GM19239 (cell line): Measurements from ENCODE around the gene PRKN.

Source experiments
- DNase-seq: peaks from one replicate; pipeline ENCODE4 v3.0.0; 2011; ENCODE audit warnings: low spot score; ENCODE audit not compliant: insufficient read length
- FAIRE-seq: peaks from 2 replicates; lab custom pipeline; 2011; peaks lifted over from hg19 to GRCh38; lab: Jason Lieb, UNC

Gene PRKN

DNA sequence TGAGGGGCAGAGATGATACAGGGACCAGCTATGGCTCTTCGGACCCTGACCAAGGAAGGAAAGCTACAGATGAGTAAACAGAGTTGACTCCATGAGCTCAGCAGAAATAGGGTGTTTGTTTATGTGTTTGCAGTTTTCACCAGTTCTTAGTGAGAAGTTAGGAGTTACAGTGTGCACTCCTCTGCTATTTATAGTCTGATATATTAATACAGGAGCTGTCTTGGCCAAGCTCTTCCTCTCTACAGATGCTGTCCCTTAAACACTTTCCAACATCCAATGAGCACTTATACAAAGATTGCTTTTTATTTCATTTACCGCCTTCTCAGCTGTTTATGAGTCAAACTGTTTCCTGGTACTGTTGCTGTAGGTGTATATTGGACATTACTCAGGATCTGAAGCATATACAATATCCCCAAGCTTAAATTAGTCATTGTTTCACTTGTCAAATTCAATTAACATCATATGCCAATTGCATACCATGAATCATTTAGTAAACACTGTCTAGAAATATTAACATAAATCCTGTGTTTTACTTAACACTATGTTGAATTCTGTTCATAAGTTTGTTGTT is 618.0 kb downstream of the PRKN start:
- DNase-seq (no peak), FAIRE-seq (no peak)

DNA sequence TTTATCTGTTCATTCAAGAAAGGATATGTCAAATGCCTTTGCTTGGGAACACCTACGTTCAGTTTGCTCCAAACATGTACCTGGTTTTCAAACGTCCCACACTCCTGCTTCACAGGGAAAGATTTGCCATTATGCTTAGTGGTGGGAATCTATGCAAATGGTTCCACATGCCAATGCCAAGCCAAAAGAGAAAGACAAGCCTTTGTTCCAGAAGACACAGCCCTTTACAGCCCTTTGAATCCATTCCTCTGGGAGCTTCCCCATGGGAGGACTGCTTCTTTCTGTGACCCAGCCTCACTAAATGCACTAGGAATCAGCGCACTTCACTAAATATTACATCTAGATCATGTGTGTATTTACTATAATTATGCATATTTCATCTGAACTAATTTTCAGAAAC is 619.5 kb downstream of the PRKN start:
- FAIRE-seq (no peak), DNase-seq (no peak)

DNA sequence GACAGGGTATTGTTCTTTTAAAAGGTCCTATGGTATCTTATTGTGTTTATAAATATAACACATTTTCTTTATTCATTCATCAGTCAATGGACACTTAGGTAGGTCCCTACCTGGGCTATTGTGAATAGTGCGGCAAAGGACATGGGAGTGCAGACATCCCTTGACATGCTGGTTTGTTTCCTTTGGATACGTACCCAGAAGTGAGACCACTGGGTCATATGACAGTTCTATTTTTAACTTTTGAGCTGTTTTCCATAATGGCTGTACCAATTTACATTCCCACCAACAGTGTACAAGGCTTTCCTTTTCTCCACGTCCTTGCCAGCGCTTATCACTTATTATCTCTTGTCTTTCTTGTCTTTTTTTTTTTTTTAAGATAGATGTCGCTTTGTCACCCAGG is 627.5 kb downstream of the PRKN start:
- DNase-seq (no peak), FAIRE-seq (no peak)

DNA sequence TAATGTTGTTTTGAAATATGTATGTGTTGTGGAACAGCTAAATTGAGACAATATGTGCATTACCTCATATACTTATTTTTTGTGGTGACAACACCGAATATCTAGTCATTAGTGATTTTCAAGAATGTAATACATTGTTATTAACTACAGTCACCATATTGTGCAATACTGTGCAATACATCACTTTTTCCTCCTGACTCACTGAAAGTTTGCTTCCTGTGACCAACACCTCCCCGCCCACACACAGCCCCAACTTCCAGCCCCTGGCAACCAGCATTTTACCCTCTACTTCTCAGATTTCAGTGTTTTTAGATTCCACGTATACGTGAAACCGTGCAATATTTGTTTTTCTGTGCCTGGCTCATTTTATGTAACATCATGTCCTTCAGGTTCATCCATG is 627.9 kb downstream of the PRKN start:
- FAIRE-seq (no peak), DNase-seq (no peak)

DNA sequence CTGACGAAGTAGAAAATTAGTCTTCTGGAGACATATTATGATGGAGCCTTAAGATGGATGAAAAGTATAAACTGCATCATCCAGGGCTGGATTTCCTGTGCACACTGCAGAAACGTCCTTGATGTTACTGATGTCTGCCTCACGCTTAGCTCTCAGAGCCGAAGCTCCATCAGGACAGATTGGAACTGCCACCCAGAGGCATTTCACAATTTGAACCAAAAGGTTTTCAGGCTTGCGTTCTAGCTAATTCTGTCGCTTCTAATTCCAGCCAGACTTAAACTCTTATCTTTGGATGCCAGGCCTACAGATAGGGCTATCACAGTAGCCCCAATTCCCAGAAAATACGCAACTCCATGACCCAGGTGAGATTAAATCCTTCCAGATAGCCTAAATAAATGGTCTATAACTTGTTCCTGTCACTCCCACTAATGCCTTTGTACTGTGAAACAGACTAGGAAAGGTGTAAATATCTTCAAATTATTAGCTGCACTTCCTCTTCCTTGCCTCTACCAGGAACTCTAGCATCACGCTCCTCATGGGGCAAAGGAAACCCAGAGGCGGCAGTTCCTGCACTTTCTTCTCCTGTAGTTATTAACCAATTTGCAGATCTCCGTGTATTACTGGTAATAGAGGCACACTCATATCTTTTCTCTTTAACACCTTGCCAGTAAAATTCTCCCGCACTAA is 634.6 kb downstream of the PRKN start:
- FAIRE-seq: no peak

DNA sequence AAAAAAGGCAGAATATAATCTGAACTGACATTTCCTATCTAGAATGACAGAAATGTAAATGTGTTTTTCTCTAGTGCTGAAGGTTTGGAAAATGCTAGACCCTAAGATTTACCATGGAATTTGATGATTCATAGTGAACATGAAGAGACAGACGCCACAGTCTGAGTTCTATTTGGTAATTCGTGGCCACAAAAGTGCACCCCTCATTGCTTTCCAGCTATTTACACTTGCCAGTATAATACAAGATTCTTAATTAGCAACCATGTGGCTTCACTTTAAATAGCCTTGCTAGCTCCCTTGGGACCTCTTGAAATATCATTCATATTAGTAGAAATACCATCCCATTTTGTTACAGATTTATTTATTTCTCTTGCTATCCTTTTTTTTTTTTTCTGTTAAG is 636.8 kb downstream of the PRKN start:
- FAIRE-seq (no peak), DNase-seq (no peak)

More for the DNA sequence above, 634.6 kb downstream of the PRKN start:
- no peak for DNase-seq

DNA sequence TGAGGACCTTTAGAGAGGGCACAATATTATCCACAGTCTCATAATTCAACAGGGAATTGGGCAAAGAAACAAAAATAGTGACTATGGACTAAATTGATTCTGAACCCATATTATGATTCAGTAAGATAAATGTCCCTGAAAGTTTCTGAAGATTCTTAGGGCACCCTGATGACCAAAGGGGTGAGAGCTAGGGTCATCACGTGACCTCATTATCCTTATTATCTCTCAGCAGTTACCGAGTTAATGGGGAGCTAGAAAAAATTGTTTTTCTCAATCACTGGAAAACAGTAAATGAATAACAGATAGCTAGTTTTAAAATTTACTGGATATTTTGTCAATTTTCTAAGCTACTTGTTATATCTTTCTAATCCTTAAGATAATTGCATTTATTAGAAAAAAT is 639.5 kb downstream of the PRKN start:
- no peak for FAIRE-seq

DNA sequence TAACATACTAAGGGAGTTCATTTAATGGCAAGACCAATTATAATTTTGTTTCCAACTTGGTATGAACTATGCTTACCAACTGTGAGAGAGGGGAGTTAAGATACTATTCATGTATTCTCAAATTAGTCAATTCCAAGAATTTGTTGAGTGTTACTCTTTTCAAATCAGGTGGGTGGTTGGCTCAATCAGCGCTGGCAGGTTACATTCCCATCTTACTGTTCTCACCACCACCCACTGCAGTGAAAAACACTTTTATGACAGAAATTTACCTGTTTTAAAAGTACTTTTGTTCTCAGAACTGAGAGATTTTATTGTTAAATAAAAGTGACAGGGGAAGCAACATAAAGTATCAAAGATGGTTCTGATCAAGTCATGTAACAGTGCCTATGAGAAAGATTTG is 642.0 kb downstream of the PRKN start:
- FAIRE-seq (no peak), DNase-seq (no peak)

More for the DNA sequence above, 639.5 kb downstream of the PRKN start:
- no peak for DNase-seq

DNA sequence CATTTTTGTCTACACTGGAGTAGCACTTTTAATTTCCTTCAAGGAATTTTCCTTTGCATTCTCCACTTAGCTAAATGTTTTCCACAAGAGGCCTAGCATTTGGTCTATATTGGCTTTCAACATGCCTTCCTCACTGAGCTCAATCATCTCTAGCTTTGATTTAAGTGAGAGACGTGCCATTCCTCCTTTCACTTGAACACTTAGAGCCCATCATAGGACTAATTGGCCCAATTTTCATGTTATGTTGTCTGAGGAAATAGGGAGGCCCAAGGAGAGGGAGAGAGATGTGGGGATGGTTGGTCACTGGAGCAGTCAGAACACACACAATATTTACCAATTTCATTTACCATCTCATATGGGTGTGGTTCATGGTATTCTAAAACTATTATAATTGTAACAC is 645.0 kb downstream of the PRKN start:
- FAIRE-seq: no peak
- no peak for DNase-seq

DNA sequence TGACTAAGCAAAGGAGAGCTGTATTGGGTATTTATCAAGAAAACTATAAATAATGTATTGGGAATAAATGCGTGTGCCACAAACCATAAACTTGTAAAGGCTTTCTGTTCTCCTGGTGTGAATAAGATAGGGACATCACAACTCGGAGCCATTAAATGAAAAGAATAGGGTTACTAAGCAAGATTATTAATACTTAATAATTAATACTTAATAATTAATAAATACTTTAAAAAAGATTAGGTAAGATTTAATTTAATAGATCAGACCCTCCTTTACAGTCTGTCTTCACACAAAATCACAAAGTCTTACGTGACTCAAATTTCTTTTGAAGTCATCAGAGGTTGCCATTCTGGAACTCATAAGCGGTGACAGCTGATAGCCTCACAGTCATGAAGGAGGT is 648.9 kb downstream of the PRKN start:
- DNase-seq: no peak
- no peak for FAIRE-seq

DNA sequence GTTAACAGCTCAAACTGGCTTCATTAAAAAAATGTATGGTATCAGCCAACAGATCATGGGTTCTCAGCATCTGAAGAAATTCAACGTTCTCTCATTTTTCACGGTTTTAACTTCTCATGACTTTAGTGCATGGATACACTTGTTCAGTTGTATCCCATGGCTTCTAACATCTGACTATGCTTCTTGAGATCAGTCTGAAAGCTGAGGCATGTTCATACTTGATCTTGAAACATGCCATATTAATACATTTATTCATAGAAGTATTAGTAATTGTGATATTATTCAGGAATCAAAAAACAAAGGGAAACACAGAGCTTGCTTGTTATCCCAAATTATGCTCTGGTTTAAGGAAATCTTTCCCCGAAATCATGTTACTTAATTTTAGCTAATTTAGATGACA is 649.4 kb downstream of the PRKN start:
- no peak for FAIRE-seq
- no peak for DNase-seq

DNA sequence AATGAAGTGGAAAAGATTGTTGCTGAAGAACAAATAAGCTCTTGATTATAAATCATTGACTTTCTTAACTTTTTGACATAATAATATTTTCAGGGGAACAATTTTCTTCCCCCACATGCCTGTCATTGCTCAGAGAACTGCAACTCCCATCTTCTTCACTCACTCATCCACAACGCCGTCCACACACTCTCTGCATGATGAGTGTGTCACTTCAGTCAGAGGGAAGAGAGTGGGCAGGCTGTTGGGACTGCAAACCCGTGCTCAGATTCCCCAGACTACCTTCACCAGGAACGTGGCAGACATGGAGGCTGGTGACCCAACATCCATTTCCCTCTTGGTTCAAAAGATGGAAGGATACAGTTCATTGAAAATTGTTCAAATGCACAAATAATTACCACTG is 650.8 kb downstream of the PRKN start:
- DNase-seq: no peak

DNA sequence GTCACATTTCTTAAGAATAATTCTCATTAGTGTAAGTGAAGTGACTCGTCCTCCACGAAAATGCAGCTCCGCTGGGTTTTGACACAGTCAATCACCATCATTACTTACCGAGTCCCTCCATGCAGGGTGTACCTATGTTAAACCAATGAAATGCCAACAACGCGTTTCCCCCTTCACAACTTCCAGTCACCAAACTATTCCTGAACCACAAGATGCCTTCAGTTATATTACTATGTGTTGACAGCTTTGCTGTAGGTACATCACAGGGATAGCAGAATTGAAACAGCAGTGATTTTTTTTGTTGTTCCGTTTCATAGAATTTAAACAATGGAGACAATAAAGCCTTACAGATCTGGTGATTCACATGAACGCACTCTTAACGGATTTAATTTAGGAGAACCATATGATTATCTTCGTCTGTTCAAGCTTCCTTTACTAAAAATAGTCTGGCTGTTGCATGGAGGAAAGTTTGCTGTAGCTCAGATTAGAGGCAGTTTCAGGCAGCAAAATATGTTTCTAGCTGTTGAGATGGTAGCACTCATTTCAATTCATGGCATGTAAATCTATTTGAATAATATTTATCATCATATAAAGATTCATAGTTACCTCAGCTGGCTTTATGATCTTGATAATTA is 652.8 kb downstream of the PRKN start:
- DNase-seq (no peak), FAIRE-seq (no peak)

More for the DNA sequence above, 650.8 kb downstream of the PRKN start:
- no peak for FAIRE-seq

DNA sequence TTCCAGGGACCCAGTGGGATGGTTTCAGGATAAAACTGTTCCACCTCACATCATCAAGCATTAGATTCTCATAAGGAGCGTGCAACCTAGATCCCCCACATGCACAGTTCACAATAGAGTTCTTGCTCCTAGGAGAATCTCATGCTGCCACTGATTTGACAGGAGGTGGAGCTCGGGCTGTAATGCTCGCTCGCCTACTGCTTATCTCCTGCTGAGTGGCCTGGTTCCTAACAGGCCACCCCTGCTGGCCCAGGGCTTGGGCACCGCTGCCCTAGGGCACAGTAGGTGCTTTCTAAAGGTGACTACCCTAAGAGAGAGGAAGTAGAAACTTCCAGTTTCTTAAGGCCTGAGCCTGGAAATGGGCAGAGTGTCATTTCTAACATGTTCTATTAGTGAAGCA is 656.9 kb downstream of the PRKN start:
- DNase-seq (no peak), FAIRE-seq (no peak)

DNA sequence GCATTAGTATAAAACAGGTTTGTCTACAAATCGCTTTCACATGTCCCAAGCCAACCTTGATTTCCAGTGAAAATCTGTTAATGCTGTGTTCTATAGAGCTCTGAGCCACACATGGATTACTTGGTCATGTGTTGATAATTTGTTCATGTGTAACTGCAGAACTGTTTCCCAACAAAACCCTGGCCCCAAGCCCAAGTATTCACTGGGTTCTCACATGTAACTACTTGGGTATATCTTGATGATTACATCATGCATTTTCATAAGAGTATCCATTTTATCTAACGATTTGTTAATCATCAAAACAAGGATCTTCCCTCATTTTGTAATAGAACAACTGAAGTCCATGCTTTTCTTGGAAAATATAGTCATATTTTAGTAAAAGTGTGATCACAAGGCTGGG is 657.6 kb downstream of the PRKN start:
- no peak for FAIRE-seq
- no peak for DNase-seq

DNA sequence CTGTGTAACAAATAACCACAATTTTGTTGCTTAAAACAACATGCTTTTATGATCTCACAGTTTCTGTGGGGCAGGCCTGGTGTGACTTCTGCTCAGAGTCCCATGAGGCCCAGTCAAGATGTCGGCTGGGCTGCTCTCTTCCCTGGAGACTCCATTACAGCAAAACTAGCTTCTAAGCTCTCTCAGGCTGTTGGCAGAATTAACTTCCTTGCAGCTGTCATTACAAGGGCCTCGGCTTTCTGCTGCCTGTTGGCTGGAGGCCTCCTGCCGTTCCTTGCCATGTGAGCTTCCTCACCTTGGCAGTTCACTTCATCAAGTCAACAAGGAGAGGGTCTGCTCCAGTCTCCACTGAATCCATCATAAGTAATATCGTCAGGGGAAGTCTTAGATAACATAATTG is 659.2 kb downstream of the PRKN start:
- no peak for DNase-seq
- no peak for FAIRE-seq

DNA sequence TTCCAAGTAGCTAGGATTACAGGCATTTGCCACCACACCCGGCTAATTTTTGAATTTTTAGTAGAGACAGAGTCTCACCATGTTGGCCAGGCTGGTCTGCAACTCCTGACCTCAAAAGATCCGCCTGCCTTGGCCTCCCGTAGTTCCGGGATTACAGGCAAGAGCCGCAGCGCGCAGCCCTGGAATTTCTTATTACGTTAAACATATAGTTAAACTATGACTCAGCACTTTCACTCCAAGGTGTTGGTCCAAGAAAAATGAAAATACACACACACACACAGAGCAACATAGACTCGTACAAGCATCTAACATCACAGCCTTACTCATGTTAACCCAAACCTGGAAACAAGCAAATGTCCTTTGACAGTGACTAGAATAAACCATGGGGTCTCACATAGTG is 663.9 kb downstream of the PRKN start:
- FAIRE-seq (no peak), DNase-seq (no peak)

DNA sequence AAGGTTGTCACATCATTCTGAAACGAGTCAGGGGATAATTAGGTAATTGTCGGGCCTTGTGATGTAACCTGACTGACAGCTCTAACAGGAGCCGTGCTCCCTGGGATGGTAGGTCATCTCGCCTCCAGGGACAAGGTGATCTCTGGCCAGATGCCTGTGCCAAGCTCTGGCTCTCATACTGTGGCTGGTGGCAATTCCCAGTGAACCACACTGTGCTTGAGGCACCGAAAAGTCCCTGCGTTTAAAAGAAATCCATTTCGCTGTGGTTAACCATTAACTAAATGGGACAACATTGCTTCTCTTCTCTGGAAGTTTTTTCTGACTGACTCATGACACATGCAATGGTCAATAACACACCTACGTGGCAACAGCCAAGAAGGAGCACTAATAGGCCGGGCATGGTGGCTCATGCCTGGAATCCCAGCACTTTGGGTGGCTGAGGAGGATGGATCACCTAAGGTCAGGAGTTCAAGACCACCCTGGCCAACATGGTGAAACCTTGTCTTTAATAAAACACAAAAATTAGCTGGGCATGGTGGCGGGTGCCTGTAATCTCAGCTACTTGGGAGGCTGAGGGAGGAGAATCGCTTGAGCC is 669.2 kb downstream of the PRKN start:
- FAIRE-seq: no peak
- no peak for DNase-seq

DNA sequence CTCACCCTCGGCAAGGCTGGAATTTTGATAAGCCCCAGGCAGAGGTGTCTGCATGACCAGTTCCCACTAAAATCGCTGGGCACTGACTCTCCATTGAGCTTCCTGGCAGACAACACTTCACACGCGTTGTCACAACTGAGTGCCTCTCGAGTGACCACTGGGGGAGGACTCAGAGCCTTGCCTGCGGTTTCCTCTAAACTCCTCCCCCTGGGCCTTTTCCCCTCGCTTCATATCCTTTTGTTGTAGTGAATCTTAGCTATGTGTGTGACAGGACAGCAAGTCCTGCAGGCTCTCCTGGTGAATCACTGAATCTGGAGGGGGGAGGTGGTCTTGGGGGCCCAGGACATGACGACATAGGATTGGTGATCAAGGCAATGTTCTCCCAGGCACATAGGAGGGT is 670.8 kb downstream of the PRKN start:
- no peak for FAIRE-seq
- DNase-seq: no peak

DNA sequence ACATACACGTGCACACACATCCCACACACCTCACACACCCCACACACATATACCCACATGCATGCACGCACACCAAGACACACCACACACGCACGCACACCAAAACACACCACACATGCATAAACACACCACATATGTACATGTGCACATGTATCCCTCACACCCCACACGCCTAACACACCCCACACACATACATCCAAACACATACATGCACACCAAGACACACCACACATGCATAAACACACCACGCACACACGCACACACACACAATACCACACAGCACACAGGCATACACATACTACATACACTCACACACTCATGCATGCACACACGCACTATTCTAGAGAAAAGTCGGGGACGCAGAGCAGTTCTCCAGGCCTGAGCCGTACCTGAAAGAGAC is 671.5 kb downstream of the PRKN start:
- FAIRE-seq: no peak
- no peak for DNase-seq

DNA sequence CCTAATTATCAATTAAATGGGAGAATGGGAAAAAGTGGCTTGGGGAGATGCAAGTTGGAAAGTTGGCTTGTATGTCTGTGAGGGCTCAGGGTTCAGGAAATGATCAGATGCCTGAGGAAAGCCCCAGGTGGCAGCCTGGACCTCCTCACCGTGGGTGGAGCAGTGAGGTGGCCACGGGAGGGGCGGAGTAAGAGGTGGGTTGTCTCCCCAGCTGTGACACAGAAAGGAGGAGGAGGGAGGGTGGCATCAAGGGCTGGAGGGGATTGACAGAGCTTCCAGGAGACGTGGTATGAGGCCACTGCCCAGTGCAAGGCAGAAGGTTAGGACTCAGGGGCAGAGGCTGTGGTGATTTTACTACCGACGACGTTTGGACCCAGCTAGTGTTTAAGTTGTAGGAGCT is 672.2 kb downstream of the PRKN start:
- DNase-seq (no peak), FAIRE-seq (no peak)

DNA sequence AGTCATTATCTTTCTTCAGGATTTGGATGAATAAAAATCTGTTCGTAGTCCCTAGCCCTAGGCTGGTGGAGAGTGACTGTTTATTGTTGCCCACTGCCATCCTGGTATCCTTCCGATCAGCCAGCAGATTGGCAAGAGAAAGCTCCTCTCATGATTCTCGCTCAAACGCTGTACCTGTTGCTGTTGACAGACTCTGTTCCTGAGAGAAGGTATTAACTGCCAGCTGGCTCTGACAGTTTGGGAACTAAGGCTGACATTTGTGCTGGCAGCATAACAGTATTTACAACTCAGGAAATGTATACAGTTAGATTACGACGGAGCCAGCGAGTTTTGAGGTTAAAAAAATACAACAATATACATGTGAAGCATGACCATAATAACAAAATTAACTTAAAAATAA is 674.5 kb downstream of the PRKN start:
- FAIRE-seq (no peak), DNase-seq (no peak)
